HG03095 (cell line): ENCODE data around the gene YDJC.
"Not testable (repeated sequence)": the region's sequence is repeated elsewhere in the genome, so short reads cannot be mapped to it uniquely, and the experiment has no call there.

Experiments
- ATAC-seq: cut with Tn5 transposase; IDR thresholded peaks from one replicate; pipeline ENCODE4 v1.9.1; 2021; ENCODE audit warnings: moderate library complexity; ENCODE audit not compliant: unreplicated experiment

YDJC gene, protein sequence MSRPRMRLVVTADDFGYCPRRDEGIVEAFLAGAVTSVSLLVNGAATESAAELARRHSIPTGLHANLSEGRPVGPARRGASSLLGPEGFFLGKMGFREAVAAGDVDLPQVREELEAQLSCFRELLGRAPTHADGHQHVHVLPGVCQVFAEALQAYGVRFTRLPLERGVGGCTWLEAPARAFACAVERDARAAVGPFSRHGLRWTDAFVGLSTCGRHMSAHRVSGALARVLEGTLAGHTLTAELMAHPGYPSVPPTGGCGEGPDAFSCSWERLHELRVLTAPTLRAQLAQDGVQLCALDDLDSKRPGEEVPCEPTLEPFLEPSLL

DNA sequence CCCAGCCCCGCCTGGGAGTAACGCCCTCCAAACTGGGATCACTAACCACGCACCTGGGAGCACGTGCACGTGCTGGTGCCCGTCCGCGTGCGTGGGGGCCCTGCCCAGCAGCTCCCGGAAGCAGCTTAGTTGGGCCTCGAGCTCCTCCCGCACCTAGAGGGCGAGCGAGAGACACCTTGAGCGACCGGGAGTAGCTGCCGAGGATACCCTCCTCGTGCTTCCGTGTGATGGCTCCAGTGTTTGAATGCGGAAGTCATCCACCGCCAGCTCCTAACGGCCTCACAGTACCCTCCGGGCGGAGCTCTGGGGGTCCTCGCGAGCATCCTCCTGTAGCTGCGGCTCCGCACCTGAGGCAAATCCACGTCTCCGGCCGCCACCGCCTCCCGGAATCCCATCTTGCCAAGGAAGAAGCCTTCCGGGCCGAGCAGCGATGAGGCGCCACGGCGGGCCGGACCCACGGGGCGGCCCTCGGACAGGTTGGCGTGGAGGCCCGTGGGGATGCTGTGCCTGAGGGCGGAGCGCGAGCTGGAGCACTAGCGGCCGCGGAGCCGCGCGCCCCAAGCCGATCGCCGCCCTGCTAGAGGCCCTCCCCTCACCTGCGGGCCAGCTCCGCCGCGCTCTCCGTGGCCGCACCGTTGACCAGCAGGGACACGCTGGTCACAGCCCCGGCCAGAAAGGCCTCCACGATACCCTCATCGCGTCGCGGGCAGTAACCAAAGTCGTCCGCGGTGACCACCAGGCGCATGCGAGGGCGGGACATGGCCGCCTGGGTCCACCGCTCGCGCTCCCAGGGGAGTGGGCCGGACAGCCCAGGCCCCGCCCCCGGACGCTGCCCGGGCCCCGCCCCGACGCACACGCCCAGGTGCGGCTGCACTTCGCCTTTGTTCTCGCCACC lies at the start of gene YDJC:
YDJC (minus strand) TSS at position 768 of the 895 bp plus-strand sequence; CDS start at position 760, 8 bp downstream.
- ATAC-seq: peak; percentile 76

DNA sequence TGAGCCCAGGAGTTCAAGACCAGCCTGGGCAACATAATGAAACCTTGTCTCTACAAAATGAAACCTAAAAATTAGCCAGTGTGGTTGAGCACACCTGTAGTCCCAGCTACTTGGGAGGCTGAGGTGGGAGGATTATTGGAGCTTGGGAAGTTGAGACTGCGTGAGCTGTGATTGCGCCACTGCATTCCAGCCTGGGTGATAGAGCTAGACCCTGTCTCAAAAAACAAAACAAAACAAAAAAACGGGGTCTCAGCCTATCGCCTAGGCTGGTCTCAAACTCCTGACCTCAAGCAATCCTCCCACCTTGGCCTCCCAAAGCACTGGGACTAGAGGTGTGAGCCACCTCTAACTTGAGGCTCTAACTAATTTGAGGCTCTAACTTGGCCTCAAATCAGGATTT lies 49.6 kb upstream of the YDJC start:
- ATAC-seq: no peak

DNA sequence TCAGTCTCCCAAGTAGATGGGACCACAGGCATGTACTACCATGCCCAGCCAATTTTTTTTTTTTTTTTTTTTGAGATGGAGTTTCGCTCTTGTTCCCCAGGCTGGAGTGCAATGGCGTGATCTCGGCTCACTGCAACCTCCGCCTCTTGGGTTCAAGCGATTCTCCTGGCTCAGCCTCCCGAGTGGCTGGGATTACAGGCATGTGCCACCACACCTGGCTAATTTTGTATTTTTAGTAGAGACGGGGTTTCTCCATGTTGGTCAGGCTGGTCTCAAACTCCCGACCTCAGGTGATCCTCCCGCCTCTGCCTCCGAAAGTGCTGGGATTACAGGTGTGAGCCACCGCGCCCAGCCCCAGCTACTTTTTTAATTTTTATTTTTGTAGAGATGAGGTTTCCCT lies 49.0 kb upstream of the YDJC start:
- ATAC-seq: not testable (repeated sequence)

DNA sequence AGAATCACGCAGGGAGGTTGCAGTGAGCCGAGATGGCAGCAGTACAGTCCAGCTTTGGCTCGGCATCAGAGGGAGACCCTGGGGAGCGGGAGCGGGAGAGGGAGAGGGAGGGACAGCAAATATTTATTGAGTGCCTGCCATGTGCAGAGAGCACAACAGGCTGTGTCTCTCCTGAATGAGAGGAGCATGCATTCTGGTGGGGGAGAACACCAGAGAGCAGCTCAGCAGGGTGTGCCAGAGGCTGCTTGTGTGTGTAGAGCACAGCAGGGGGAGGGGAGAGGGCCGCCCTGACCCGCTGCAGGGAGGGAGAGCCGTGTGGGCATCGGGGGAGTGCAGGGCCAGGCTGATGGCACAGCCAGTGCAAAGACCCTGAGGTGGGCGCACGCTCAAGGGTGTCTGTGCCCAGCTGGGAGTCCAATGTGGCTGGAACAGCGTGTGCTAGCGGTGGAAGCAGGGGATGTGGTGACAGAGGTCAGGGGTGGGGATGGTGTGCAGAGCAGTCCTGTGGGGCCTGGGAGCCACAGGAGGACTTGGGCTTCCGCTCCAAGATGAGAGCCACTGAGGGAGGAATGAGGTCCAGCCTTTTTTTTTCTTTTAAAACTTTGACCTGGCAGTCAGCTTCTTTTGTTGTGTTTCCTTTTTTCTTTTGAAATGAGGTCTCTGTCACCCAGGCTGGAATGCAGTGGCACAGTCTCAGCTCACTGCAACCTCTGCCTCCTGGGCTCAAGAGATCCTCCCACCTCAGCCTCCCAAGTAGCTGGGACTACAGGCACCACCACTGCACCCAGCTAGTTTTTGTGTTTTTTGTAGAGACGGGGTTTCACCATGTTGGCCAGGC lies 48.0 kb upstream of the YDJC start:
- ATAC-seq: no peak

DNA sequence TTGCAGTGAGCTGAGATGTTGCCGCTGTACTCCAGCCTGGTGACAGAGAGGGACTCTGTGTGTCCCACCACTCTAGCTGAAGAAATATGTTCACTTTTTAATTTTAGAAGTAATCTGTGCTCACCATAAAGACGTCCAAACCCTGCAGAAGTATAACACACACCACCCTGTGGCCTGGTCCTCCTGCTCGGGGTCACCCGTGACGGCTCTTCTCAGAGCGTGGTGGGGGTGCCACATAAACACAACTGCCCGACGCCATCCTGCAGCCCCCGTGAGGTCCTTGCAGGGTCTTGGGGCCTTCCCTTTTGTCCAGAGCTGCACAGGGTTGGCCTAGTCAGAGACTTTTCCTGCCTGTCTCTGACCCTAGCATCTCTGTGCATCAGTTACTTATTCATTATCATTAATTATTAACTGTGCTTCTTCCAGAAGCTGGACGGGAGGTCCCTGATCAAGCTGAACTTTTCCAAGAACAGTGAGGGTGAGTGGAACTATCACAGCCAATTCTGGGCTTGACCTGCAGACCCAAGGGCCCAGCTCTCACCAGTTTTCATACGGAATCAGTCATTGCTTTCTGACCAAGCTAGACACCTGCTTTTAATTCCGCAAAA lies 44.9 kb upstream of the YDJC start:
- no peak for ATAC-seq

DNA sequence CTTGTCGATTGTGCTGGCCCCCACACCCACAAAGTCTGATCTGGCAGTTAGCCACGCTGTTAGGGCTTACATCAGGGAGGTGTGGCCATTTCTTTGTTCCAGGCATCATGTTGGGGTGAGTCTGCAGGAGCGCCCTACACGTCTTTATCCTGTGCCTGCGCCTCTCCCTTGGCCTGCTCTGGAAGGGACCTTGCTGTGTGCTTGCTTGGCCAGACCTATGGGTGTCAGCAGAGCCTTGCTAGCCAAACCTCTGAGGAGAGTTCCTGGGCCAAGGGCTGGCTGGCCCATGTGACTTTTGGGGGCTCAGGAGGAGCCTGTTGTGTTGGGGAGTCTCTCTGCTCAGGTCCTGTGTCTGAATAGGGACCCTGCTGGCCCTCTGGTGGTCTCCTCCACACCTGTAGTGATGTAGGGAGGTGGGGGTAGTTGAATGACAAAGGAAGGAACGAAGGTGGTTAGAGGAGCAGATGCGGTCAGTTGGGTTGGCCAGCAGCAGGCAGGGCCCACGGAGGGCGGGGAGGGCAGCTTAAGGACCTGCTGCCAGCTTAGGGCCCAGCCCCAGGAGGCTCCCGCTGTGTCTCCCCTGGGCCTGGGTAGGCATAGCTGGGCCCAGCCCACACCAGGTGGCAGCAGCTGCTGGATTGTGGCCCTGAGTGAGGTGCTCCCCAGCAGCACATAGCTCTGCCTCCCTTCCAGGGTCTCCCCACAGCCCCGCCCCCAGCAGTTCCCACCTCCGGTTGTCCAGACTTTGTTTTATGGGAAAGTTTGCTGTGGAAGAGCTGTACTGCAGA lies 43.9 kb upstream of the YDJC start:
- ATAC-seq: no peak

DNA sequence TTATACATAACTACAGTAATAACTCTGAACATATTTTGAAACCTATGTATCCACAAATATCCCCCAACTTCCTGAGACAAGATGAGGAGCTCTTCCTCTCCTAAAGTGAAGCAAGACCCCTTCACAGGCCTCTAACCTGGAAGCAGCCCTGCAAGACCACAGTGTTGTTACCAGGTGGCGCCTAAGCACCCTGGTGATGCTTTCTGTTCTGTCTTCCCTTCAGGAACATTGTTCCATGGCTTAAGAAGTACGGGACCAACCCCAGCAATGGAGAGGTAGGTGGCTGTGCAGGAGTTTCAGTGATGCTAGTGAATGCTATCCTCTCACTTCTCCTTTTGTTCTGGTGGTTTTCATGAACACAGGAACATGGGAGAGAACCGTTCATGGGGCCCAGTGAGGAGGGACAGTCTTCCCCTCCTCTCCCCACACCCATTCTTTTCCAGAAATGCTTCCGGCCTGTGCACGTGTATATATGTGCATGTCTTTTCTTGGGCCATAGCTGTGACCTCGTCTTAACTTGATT lies 42.3 kb upstream of the YDJC start:
- ATAC-seq: no peak

DNA sequence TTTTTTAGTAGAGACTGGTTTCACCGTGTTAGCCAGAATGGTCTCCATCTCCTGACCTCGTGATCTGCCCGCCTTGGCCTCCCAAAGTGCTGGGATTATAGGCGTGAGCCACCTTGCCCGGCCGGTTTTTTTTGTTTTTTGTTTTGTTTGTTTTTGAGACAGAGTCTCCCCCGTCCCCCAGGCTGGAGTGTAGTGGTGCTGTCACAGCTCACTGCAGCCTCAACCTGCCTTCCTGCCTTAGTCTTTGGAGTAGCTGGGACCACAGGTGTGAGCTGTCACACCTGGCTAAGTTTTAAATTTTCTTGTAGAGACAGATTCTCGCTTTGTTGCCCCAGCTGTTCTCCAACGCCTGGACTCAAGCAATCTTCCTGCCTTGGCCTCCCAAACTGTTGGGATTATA lies 39.2 kb upstream of the YDJC start:
- no peak for ATAC-seq

DNA sequence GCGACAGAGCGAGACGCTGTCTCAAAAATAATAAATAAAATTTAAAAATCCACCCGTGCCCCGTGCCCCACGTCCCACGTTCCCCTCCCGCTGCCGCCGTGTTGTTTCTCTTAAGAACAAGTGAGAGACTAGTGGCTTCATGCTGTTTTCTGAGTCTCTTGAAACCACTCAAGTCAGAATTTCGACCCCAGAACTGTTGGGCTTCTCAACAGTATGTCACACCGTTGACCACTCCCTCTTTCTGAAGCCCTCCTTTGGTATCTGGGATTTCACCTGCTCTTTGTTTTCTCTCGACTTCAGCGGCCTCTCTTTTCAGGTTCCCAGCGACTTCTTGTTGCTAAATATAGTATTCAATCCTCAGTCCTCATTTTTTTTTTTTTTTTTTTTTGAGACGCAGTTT lies 37.0 kb upstream of the YDJC start:
- no peak for ATAC-seq

DNA sequence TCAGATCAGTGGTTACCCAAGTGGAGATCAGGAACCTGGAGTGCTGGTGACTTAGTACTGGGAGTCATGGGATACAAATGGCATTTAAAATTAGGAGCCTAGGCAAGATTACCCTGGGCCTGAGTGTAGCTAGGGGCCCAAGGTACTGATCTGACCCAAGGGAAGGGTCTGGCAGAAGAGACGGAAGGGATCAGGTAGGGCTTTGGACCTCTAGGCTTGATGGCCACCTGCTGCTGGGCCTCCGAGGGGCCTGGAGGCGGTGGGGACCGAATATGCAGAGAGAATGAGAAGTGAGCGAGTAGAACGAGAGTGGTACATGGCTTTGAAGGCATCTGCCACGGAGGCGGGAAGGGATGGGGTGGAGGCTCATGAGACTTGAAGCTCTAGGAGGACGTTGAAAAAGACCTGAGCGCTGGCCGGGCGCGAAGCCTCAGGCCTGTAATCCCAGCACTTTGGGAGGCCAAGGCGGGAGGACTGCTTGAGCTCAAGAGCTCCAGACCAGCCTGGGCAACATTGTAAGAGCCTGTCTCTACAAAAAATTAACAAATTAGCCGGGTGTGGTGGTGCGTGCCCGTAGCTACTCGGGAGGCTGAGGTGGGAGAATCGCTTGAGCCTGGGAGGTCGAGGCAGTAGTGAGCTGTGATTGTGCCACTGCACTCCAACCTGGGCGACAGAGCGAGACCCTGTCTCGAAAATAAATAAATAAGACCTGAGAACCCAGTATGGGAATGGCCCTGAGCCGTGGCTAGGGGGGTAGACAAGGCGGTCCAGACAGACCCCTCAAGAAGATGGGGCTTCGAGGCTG lies 35.4 kb upstream of the YDJC start:
- ATAC-seq: no peak

DNA sequence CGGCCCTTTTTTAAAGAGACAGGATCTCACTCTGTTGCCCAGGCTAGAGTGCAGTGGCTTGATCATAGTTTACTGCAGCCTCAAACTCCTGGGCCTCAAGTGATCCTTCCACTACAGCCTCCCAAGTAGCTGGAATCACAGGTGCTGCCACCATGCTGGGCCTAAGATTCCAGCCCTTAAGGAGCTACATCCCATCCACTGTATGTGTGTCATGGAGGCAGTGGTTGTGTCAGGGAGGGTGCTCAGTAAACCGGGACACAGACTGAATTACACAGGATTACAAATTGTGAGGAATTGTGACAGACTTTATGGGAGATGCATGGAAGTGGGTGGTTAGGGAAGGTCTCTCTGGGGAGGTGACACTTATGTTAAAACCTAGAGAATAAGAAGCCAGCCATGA lies 33.9 kb upstream of the YDJC start:
- no peak for ATAC-seq

DNA sequence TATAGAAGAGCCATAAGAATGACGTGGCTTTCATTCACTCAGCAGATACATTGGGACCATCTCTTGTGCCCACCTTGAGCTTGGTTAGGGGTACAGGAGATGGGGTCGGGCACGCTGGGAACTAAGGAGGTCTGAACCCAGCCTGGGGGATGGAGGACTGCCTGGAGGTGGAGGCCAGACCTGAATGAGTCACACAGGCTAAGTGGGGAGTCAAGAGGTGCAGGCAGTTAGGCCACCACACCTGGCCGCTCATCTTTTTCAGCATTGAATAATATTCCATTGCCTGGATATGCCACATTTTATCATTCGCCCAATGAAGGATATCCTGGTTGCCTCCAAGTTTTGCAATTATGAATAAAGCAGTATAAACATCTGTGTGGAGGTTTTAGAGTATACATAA lies 32.2 kb upstream of the YDJC start:
- no peak for ATAC-seq

DNA sequence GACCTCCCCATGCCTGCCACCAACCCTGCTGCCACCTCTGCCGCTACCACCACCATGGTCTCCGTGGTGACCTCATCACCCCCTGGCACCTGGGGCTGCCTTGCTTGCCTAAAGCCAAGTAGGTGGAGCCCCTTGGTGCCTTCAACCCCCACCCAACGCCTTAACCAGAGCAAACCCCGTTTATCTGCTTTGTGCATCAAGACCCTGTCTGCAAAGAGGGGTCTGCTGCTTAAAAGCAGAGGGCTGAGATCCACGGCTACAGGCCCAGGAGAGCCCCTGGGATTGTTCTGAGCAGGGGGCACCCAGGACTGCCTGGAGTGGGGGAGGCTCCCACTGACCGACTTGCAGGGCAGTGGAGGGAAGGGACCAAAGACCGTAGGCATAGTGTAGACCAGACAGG lies 31.1 kb upstream of the YDJC start:
- ATAC-seq: no peak

DNA sequence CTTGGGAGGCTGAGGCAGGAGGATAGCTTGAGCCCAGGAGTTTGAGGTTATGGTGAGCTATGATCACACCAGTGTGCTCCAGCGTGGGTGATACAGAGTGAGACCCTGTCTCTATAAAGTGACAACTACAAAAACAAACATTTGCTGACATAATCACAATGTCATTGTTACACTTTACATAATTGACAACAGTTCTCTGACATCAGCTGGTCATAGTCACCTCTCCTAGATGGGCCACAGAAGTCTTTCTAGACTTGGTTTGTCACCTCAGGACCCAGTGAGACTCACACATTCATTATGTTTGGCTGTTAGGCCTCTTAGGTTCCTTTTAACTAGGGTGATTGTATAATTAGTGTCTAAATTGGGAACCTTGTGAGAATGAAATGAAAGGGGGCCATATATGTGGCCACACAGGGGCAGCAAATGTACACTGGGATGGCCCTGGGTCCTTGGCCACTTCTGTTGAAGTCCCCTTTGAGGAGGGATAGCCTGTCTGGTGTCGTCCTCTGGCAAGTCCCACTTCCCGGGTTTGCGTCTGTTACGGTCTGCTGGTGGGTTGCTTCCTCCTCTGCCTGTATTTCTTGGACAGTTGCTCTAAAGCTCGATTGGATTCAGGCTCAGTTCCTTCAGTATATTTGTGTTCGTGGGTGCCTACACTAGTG lies 30.2 kb upstream of the YDJC start:
- no peak for ATAC-seq

DNA sequence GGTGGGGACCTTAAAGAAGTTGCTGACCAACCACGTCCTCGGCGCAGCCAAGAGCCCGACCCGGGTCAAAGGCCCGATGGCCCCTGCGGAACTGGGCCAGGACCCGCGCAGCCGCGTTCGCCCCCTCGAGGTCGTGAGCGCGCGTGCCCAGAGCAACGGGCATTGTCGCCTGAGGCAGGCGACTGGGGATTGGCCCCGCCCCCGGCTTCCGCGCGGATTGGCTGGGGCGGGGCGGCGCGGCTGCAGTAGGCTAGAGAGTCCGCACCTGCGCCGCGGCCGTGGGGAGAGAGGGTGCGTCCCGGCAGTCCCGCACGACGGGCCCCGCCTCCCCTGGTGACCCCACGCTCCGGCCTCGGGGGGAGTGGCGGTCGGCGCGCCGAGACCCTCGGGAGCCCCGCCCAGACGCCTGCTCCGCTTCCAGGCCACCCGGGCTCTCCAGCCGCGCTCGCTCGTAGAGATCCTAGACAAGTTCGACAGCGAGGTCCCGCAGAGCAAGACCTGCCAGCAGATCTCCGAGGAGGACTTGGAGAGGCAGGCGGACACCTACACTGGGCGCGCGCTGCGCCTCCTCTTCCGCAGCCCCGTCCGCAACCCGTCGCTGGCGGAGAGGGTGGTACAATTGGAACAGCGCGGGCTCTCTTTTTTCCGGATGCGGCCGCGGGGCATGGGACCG lies 27.7 kb upstream of the YDJC start:
- ATAC-seq: peak; percentile 70

DNA sequence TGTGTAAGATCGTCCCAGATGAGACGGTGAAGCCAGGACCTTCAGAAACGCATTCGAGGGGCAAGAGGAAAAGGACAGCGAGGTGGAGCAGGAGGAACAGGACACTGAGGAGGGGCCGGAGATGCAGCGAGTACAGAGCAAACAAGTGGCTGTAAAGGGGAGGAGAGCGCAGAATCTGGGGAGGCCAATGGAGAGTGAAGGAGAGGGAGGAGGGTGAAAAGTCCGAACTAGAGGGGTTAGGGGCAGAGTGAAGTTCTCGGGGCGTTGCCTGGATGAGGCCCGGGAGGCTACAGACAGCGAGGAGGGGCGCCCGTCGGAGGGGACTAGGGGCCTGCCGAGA lies 27.2 kb upstream of the YDJC start:
- ATAC-seq: no peak

DNA sequence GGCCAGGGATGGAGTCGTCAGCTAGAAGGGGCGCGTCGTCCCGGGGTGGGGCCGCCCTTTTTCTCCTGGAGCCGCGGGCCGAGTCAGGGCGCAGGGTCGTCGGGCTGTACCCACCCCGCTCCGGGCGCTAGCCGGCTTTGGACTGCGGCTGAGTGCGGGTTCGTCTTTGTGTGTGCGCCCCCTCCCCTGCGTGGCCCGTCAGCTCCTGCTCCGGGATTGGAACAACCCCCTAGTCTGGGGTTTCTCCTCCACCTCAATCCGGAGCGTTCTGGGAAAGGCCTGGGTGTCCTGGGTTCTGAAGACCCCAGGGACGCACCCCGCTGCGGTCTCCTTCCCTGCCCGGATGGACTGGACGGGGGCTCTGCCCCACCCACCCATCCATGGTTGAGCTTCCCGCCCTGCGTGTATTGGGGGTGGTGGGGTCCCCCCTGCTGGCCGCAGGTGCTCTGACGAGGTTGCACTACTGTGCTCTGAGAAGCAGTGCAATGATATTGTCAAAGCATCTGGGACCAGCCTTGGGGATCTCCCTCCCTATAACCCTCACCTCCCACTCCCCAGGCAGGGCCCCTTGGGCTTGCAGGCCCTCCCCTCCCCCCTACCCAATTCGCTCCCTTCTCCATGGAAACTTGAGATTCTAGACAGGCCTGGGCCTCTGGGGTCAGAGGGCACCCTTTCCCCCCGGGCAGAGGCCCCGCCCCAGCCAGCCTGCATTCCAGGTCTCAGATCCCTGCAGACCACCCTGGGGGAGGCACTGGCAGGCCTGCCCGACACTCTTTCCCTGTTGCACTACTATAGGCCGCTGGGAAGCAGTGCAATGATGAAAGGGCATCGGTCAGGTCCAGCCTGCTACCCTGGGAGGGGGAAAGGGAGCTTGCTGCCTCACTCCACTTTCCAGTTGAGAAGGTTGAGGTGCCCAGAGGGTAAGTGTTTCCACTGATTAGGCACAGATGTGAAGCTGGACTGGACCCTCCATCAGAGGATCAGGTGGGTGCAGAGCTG lies 23.0 kb upstream of the YDJC start:
- no peak for ATAC-seq
